Uterus (tissue), 2 donors: ENCODE data around the gene MTFR1L.

ENCODE experiments used
- POLR2A ChIP-seq, 2 donors: fragments of 450-650 bp; IDR thresholded peaks; one replicate each; pipeline ENCODE4 v1.6.1; 2016; ENCODE audit warnings: antibody characterized with exemption in 2 of 2, mild to moderate bottlenecking in 1 of 2, moderate library complexity in 1 of 2
- TF ChIP-seq, protein P1 (sequence below), 4 experiments: fragments of 200-600 bp in 2 of 4; fragments of 450-650 bp in 2 of 4; sonication (generic) in 2 of 4; IDR thresholded peaks; one replicate each; pipeline ENCODE4 v1.5.1; 2016 to 2019; ENCODE audit warnings: antibody characterized with exemption in 4 of 4, mild to moderate bottlenecking in 2 of 4, moderate library complexity in 1 of 4

GRCh38 chr1:25779388-25779787, 40.4 kb upstream of the MTFR1L start:
- TF ChIP-seq POLR2A (IDR thresholded peaks at IDR 0.05) = no peak
- TF ChIP-seq, protein P1, sequence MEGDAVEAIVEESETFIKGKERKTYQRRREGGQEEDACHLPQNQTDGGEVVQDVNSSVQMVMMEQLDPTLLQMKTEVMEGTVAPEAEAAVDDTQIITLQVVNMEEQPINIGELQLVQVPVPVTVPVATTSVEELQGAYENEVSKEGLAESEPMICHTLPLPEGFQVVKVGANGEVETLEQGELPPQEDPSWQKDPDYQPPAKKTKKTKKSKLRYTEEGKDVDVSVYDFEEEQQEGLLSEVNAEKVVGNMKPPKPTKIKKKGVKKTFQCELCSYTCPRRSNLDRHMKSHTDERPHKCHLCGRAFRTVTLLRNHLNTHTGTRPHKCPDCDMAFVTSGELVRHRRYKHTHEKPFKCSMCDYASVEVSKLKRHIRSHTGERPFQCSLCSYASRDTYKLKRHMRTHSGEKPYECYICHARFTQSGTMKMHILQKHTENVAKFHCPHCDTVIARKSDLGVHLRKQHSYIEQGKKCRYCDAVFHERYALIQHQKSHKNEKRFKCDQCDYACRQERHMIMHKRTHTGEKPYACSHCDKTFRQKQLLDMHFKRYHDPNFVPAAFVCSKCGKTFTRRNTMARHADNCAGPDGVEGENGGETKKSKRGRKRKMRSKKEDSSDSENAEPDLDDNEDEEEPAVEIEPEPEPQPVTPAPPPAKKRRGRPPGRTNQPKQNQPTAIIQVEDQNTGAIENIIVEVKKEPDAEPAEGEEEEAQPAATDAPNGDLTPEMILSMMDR (IDR thresholded peaks at IDR 0.05) = no peak
